ENCODE results near the gene CACHD1.
"Not testable (repeated sequence)": the region's sequence is repeated elsewhere in the genome, so short reads cannot be mapped to it uniquely, and the experiment has no call there.

The CACHD1 gene

GRCh38 chr1:64588876-64589275, 118.9 kb downstream of the CACHD1 start:
- no peak for DNase-seq (ENCODE audit: low read depth)

- no peak for DNase-seq (ENCODE audit: low read depth)
These were observed 120.4 kb downstream of the CACHD1 start for GRCh38 chr1:64590316-64590715.

GRCh38 chr1:64594446-64594845, 124.5 kb downstream of the CACHD1 start:
- DNase-seq (ENCODE audit: low read depth), result no peak

GRCh38 chr1:64595871-64596515, 126.1 kb downstream of the CACHD1 start:
- no peak for DNase-seq (ENCODE audit: low read depth)

GRCh38 chr1:64597113-64597512, 127.2 kb downstream of the CACHD1 start:
- no peak for DNase-seq (ENCODE audit: low read depth)

- no peak for DNase-seq (ENCODE audit: low read depth)
These were observed 128.2 kb downstream of the CACHD1 start for GRCh38 chr1:64598100-64598571.

GRCh38 chr1:64599242-64599641, 129.3 kb downstream of the CACHD1 start:
- DNase-seq (ENCODE audit: low read depth), result no peak

- DNase-seq (ENCODE audit: low read depth), result no peak
These were observed 131.3 kb downstream of the CACHD1 start for GRCh38 chr1:64601207-64601606.

- DNase-seq (ENCODE audit: low read depth), result no peak
These were observed 138.2 kb downstream of the CACHD1 start for GRCh38 chr1:64608005-64608650.

- DNase-seq (ENCODE audit: low read depth), result no peak
These were observed 138.7 kb downstream of the CACHD1 start for GRCh38 chr1:64608651-64609048.

- not testable (repeated sequence) for DNase-seq (ENCODE audit: low read depth)
These were observed 141.0 kb downstream of the CACHD1 start for GRCh38 chr1:64610950-64611349.

GRCh38 chr1:64616039-64616438, 146.1 kb downstream of the CACHD1 start:
- DNase-seq (ENCODE audit: low read depth), result no peak

GRCh38 chr1:64623750-64624191, 153.8 kb downstream of the CACHD1 start:
- DNase-seq (ENCODE audit: low read depth), result no peak

- DNase-seq (ENCODE audit: low read depth), result no peak
These were observed 154.3 kb downstream of the CACHD1 start for GRCh38 chr1:64624218-64624713.

GRCh38 chr1:64624808-64625207, 154.9 kb downstream of the CACHD1 start:
- DNase-seq (ENCODE audit: low read depth), result no peak

GRCh38 chr1:64630611-64631010, 160.7 kb downstream of the CACHD1 start:
- no peak for DNase-seq (ENCODE audit: low read depth)

GRCh38 chr1:64631346-64632034, 161.6 kb downstream of the CACHD1 start:
- no peak for DNase-seq (ENCODE audit: low read depth)

GRCh38 chr1:64632936-64633335, 163.0 kb downstream of the CACHD1 start:
- no peak for DNase-seq (ENCODE audit: low read depth)

- no peak for DNase-seq (ENCODE audit: low read depth)
These were observed 175.8 kb downstream of the CACHD1 start for GRCh38 chr1:64645735-64646134.

GRCh38 chr1:64650411-64650810, 180.5 kb downstream of the CACHD1 start:
- no peak for DNase-seq (ENCODE audit: low read depth)

GRCh38 chr1:64651841-64652240, 181.9 kb downstream of the CACHD1 start:
- DNase-seq (ENCODE audit: low read depth), result no peak

GRCh38 chr1:64653466-64653865, 183.5 kb downstream of the CACHD1 start:
- no peak for DNase-seq (ENCODE audit: low read depth)
